Sigmoid colon (tissue), 7 donors: Measurements from ENCODE around the gene NID2. TPM values are rescaled to one million over a fixed set of nuclear protein-coding genes. Genes with fewer than 3 reads are reported as not detected.

Experiments used
- DNase-seq: peaks from one replicate; pipeline ENCODE4 v3.0.0-alpha.2; 2019
- H3K27ac ChIP-seq, 4 donors: fragments of 200-600 bp; sonication (generic); one replicate each; pipeline ENCODE4 v1.5.1; 2016 to 2019; ENCODE audit warnings: mild to moderate bottlenecking in 1 of 4
- H3K27me3 ChIP-seq, 3 donors: fragments of 200-600 bp; sonication (generic); one replicate each; pipeline ENCODE4 v1.5.1; 2019; ENCODE audit warnings: mild to moderate bottlenecking in 1 of 3
- H3K36me3 ChIP-seq, 4 donors: fragments of 200-600 bp; sonication (generic); one replicate each; pipeline ENCODE4 v1.5.1; 2016 to 2019
- H3K4me1 ChIP-seq, 4 donors: fragments of 200-600 bp; sonication (generic); one replicate each; pipeline ENCODE4 v1.5.1; 2017 to 2019
- H3K4me3 ChIP-seq, 4 donors: fragments of 200-600 bp; sonication (generic); one replicate each; pipeline ENCODE4 v1.5.1; 2017 to 2019; ENCODE audit warnings: mild to moderate bottlenecking in 2 of 4, moderate library complexity in 1 of 4
- H3K9me3 ChIP-seq, 4 donors: fragments of 200-600 bp in 3 of 4; sonication (generic) in 3 of 4; one replicate each; pipeline versions ENCODE4 v1.5.1 to v1.6.1; 2013 to 2019
- CTCF ChIP-seq, 4 experiments: fragments of 450-650 bp in 3 of 4; fragments of 200-600 bp in 1 of 4; IDR thresholded peaks; one replicate each; pipeline ENCODE4 v1.5.1; 2016 to 2019; ENCODE audit warnings: antibody characterized with exemption in 4 of 4, mild to moderate bottlenecking in 3 of 4, moderate library complexity in 2 of 4
- EP300 ChIP-seq, 4 donors: sonication (generic); formaldehyde crosslinking; IDR thresholded peaks; one replicate each; pipeline ENCODE4 v1.6.1; 2017; ENCODE audit warnings: antibody characterized with exemption in 4 of 4
- POLR2A ChIP-seq, 2 donors: fragments of 450-650 bp; IDR thresholded peaks; one replicate each; pipeline ENCODE4 v1.6.1; 2016; ENCODE audit warnings: antibody characterized with exemption in 2 of 2, mild to moderate bottlenecking in 2 of 2, moderate library complexity in 2 of 2
- POLR2AphosphoS5 ChIP-seq, 4 donors: sonication (generic); formaldehyde crosslinking; IDR thresholded peaks; one replicate each; pipeline ENCODE4 v1.6.1; 2017; ENCODE audit warnings: antibody characterized with exemption in 4 of 4
- WGBS, 2 donors: extraction: QIAGEN DNeasy Blood & Tissue Kit; methylation state at CpG; one replicate each; pipeline ENCODE4 v1.1.7; 2013; 5-methylcytosine and 5-hydroxymethylcytosine counted together
- intact Hi-C: fragments of 100-400 bp; cut with DNase I; formaldehyde crosslinking; loops from one replicate; pipeline ENCODE4 v1.15.1; 2023
- polyA plus RNA-seq, 3 donors: library from polyadenylated mRNA; stranded (reverse); fragments of 200-250 nt; gene quantifications; one replicate each; pipeline ENCODE4 v1.2.3, GENCODE V29; 2013
- total RNA-seq, 4 donors: library from RNA; depleted of rRNA; stranded (reverse); fragments of >200 nt; gene quantifications; one replicate each; pipeline ENCODE4 v1.1.0, GENCODE V29; 2016
- donor health status: healthy with polysubstance abuse.
- donor health status: Bipolar disorder and iron deficiency.
- donor health status: healthy.

The NID2 gene
- total and polyA plus RNA-seq, 7 donors = 0.46 to 52.9 (median 26.4) TPM

GRCh38 chr14:52012635-52013034 lies 56.2 kb downstream of the NID2 start:
- H3K9me3 ChIP-seq = no peaks in the 10 kb centered on the region
- H3K27ac ChIP-seq = peak overlapping the region in 2 of 4 donors; percentile 2 to 14
- no peaks in the 10 kb centered on the region for H3K27me3 ChIP-seq
- H3K4me3 ChIP-seq = no peak overlapping the region
- intact Hi-C loops = no loop called here
- WGBS, 2 donors = 67 to 70% methylated on average over 4 of the region's 4 CpGs
- peaks cover 12 to 70% (median 32%) of the 10 kb centered on the region in 4 donors for H3K36me3 ChIP-seq
- TF ChIP-seq POLR2AphosphoS5 (IDR thresholded peaks at IDR 0.05) (peak in 2 of 4 donors; percentile 51 to 55), POLR2A (IDR thresholded peaks at IDR 0.05) (no peak), CTCF (IDR thresholded peaks at IDR 0.05) (no peak), EP300 (IDR thresholded peaks at IDR 0.05) (no peak)
- peaks cover 0 to 15% (median 2%) of the 10 kb centered on the region in 4 donors for H3K4me1 ChIP-seq
- DNase-seq = peak; percentile 86

- Histone ChIP-seq H3K9me3 (no peaks in the 10 kb centered on the region), H3K4me3 (no peak overlapping the region), H3K27me3 (no peaks in the 10 kb centered on the region), H3K27ac (no peak overlapping the region), H3K36me3 (peaks cover 12 to 81% (median 35%) of the 10 kb centered on the region in 4 donors), H3K4me1 (peaks cover 0 to 15% (median 2%) of the 10 kb centered on the region in 4 donors)
- intact Hi-C loops = no loop called here
- DNase-seq = no peak
- 93 to 95% methylated on average over 9 of the region's 9 CpGs for WGBS, 2 donors
- TF ChIP-seq EP300 (IDR thresholded peaks at IDR 0.05) (no peak), CTCF (IDR thresholded peaks at IDR 0.05) (no peak), POLR2A (IDR thresholded peaks at IDR 0.05) (no peak), POLR2AphosphoS5 (IDR thresholded peaks at IDR 0.05) (no peak)
Observed at GRCh38 chr14:52011523-52011922, 57.3 kb downstream of the NID2 start.

- H3K9me3 ChIP-seq = no peaks in the 10 kb centered on the region
- TF ChIP-seq POLR2AphosphoS5 (IDR thresholded peaks at IDR 0.05) (no peak), CTCF (IDR thresholded peaks at IDR 0.05) (no peak), EP300 (IDR thresholded peaks at IDR 0.05) (no peak), POLR2A (IDR thresholded peaks at IDR 0.05) (no peak)
- intact Hi-C loops = no loop called here
- peaks cover 17 to 83% (median 39%) of the 10 kb centered on the region in 4 donors for H3K36me3 ChIP-seq
- no peaks in the 10 kb centered on the region for H3K27me3 ChIP-seq
- WGBS, 2 donors = 73 to 88% methylated on average over 3 of the region's 3 CpGs
- DNase-seq = no peak
- H3K27ac ChIP-seq = no peak overlapping the region
- no peak overlapping the region for H3K4me3 ChIP-seq
- H3K4me1 ChIP-seq = peaks cover 0 to 15% (median 2%) of the 10 kb centered on the region in 4 donors
Observed at GRCh38 chr14:52010173-52010693, 58.6 kb downstream of the NID2 start.

GRCh38 chr14:52008136-52008535 lies 60.7 kb downstream of the NID2 start:
- no peaks in the 10 kb centered on the region for H3K9me3 ChIP-seq

More at GRCh38 chr14:52008136-52008535, 60.7 kb downstream of the NID2 start:
- Histone ChIP-seq H3K4me1 (peaks cover 0 to 19% (median 13%) of the 10 kb centered on the region in 4 donors), H3K27ac (no peak overlapping the region), H3K4me3 (no peak overlapping the region), H3K27me3 (no peaks in the 10 kb centered on the region), H3K36me3 (peaks cover 20 to 82% (median 46%) of the 10 kb centered on the region in 4 donors)
- 98 to 99% methylated on average over 4 of the region's 4 CpGs for WGBS, 2 donors
- intact Hi-C loops = loop anchor here (5.0 kb wide), 1 partner anchor 34 kb away; no protein-coding TSS in a partner anchor
- no peak for DNase-seq
- no peak for TF ChIP-seq POLR2A (IDR thresholded peaks at IDR 0.05)
- no peak for TF ChIP-seq POLR2AphosphoS5 (IDR thresholded peaks at IDR 0.05)
- TF ChIP-seq EP300 (IDR thresholded peaks at IDR 0.05) = no peak
- no peak for TF ChIP-seq CTCF (IDR thresholded peaks at IDR 0.05)
